ENCODE measurements around the gene ZC3H13.

DNA sequence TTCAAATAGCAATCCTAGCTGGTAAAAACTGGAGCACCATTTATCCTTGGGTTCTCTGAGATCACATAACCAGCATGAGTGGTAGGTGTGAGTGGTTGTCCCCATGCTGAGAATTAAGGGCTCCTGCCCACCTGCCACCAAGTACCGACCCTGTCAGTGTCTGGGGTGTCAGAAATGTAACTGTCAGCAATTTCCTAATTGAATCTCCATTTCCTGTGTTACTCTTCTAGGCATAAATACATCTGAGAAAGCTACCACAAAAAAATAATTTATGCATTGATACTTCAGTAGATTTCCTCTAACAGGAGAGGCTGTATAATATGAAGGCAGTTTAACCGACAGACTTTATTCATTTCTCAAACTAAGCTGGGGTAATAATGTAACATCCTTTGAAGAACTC is 27.2 kb upstream of the ZC3H13 start:
- TF ChIP-seq POLR2AphosphoS5 (IDR thresholded peaks at IDR 0.05) (no peak), EZH2 (IDR thresholded peaks at IDR 0.05; ENCODE audit: borderline replicate concordance, insufficient read depth, low read length, poor library complexity, severe bottlenecking) (no peak)
